Measurements from ENCODE around the gene AAR2.

GRCh38 chr20:36219671-36220220, 16.5 kb upstream of the AAR2 start:
- TF ChIP-seq REST (IDR thresholded peaks at IDR 0.05; ENCODE audit: insufficient read depth in 1 of 2, low read depth in 2 of 2, low read length in 1 of 2), result no peak
- no peak for TF ChIP-seq CTCF (IDR thresholded peaks at IDR 0.05)
- TF ChIP-seq POLR2AphosphoS5 (IDR thresholded peaks at IDR 0.05; ENCODE audit: low read depth, low read length), result no peak

Data from Panc1 (cell line).